ENCODE measurements around the gene MEF2B.

- TF ChIP-seq POLR2AphosphoS5 (IDR thresholded peaks at IDR 0.05; ENCODE audit: low read depth, low read length) (no peak), SIN3A (IDR thresholded peaks at IDR 0.05; ENCODE audit: borderline replicate concordance, insufficient read depth, low read length) (no peak)
Measured at GRCh38 chr19:19123386-19123785, 46.7 kb downstream of the MEF2B start.

Data from PFSK-1 (cell line).